H1 (cell line): Measurements from ENCODE around the gene CMBL. TPM values are rescaled to one million over a fixed set of nuclear protein-coding genes. Genes with fewer than 3 reads are reported as not detected.

Source experiments
- CTCF ChIA-PET: fragments of 300-600 bp; sonication (Branson Sonifier 250); formaldehyde crosslinking; loops from one replicate; lab custom pipeline; 2021; ENCODE audit not compliant: partially characterized antibody; lab: Charles Lee
- POLR2A ChIA-PET: fragments of 300-600 bp; sonication (Branson Sonifier 250); formaldehyde crosslinking; loops from one replicate; lab custom pipeline; 2021; ENCODE audit warnings: inconsistent platforms; ENCODE audit not compliant: partially characterized antibody; lab: Charles Lee
- DNase-seq, 2 experiments: peaks; one replicate each; pipeline versions ENCODE4 v3.0.0 to v3.0.0-alpha.2; 2010 to 2022; ENCODE audit warnings: low spot score in 2 of 2, low read depth in 1 of 2, mixed read lengths in 1 of 2
- FAIRE-seq: peaks from 2 replicates; lab custom pipeline; 2011; peaks lifted over from hg19 to GRCh38; lab: Jason Lieb, UNC
- H2AFZ ChIP-seq: 2 replicates; pipeline ENCODE4 v1.8.1; 2012; ENCODE audit warnings: low read length, inconsistent platforms
- H2AK5ac ChIP-seq: 2 replicates; pipeline ENCODE4 v1.6.1; 2013; ENCODE audit warnings: low read depth, low read length
- H2BK120ac ChIP-seq: replicated peaks from 2 replicates; pipeline ENCODE3; 2013; ENCODE audit warnings: low read depth, low read length, inconsistent platforms
- H2BK12ac ChIP-seq: 2 replicates; pipeline ENCODE4 v1.6.1; 2013; ENCODE audit warnings: low read depth, low read length
- H2BK15ac ChIP-seq: 2 replicates; pipeline ENCODE4 v1.6.1; 2013; ENCODE audit warnings: low read length
- H2BK20ac ChIP-seq: 2 replicates; pipeline ENCODE4 v1.6.1; 2013; ENCODE audit warnings: low read length
- H2BK5ac ChIP-seq: 2 replicates; pipeline ENCODE4 v1.6.1; 2013; ENCODE audit warnings: low read depth, low read length
- H3K14ac ChIP-seq: 2 replicates; pipeline ENCODE4 v1.6.1; 2013; ENCODE audit warnings: inconsistent platforms; ENCODE audit not compliant: insufficient read length
- H3K18ac ChIP-seq: 2 replicates; pipeline ENCODE4 v1.6.1; 2013; ENCODE audit warnings: low read length; ENCODE audit errors: extremely low read depth
- H3K23ac ChIP-seq: 2 replicates; pipeline ENCODE4 v1.6.1; 2013; ENCODE audit warnings: inconsistent platforms; ENCODE audit not compliant: insufficient read length
- H3K23me2 ChIP-seq: 2 replicates; pipeline ENCODE4 v1.6.1; 2013; ENCODE audit warnings: low read depth, low read length
- H3K27ac ChIP-seq: 2 replicates; pipeline ENCODE4 v1.6.1; 2011; ENCODE audit warnings: low read depth, low read length, inconsistent platforms
- H3K27me3 ChIP-seq, 4 experiments: replicated peaks in 1 of 4; 1 replicate in 1 of 4; 2 replicates in 3 of 4; pipeline versions ENCODE4 v1.6.1 to v1.8.1; 2011 to 2013; ENCODE audit warnings: low read length in 3 of 4, mild to moderate bottlenecking in 3 of 4, inconsistent platforms in 2 of 4, mixed read lengths in 2 of 4, moderate library complexity in 1 of 4; ENCODE audit not compliant: control insufficient read depth in 3 of 4, insufficient read depth in 3 of 4; ENCODE audit errors: extremely low read depth in 1 of 4
- H3K36me3 ChIP-seq, 4 experiments: 2 replicates each; pipeline versions ENCODE4 v1.6.1 to v1.8.1; 2011 to 2013; ENCODE audit warnings: mild to moderate bottlenecking in 4 of 4, low read length in 3 of 4, moderate library complexity in 2 of 4, control low read depth in 1 of 4, inconsistent platforms in 1 of 4; ENCODE audit not compliant: insufficient read depth in 4 of 4, control insufficient read depth in 2 of 4
- H3K4ac ChIP-seq: replicated peaks from 2 replicates; pipeline ENCODE3; 2013; ENCODE audit warnings: low read length, low read depth, mixed read lengths, inconsistent platforms; ENCODE audit not compliant: insufficient read length
- H3K4me1 ChIP-seq, 4 experiments: replicated peaks in 1 of 4; 1 replicate in 1 of 4; 2 replicates in 3 of 4; pipeline versions ENCODE4 v1.6.1 to v1.8.1; 2011 to 2013; ENCODE audit warnings: low read length in 3 of 4, inconsistent platforms in 2 of 4, mixed read lengths in 1 of 4; ENCODE audit not compliant: insufficient read depth in 4 of 4, control insufficient read depth in 3 of 4
- H3K4me2 ChIP-seq, 2 experiments: 2 replicates each; pipeline versions ENCODE4 v1.6.1 to v1.8.1; 2011 to 2013; ENCODE audit warnings: low read depth in 2 of 2, low read length in 2 of 2, control low read depth in 1 of 2, inconsistent platforms in 1 of 2, mild to moderate bottlenecking in 1 of 2; ENCODE audit not compliant: insufficient read depth in 1 of 2
- H3K4me3 ChIP-seq, 4 experiments: fragments of 200-600, 300-600 bp in 1 of 4; sonication (generic), shearing (Covaris generic), sonication (Bioruptor Twin) in 1 of 4; 2 replicates each; pipeline versions ENCODE4 v1.5.1 to v1.8.1; 2011 to 2016; ENCODE audit warnings: low read length in 4 of 4, low read depth in 3 of 4, control low read depth in 2 of 4, inconsistent platforms in 2 of 4, mild to moderate bottlenecking in 2 of 4, mixed read lengths in 1 of 4, moderate library complexity in 1 of 4; ENCODE audit not compliant: insufficient read depth in 2 of 4; ENCODE audit errors: extremely low read depth in 1 of 4
- H3K56ac ChIP-seq: replicated peaks from 2 replicates; pipeline ENCODE3; 2013; ENCODE audit warnings: low read depth, mild to moderate bottlenecking, mixed read lengths, low read length, inconsistent platforms; ENCODE audit not compliant: insufficient read length
- H3K79me1 ChIP-seq: 2 replicates; pipeline ENCODE4 v1.6.1; 2013; ENCODE audit warnings: low read depth, low read length, control low read depth
- H3K79me2 ChIP-seq, 2 experiments: 2 replicates each; pipeline versions ENCODE4 v1.6.1 to v1.8.1; 2012 to 2013; ENCODE audit warnings: low read length in 2 of 2, mild to moderate bottlenecking in 2 of 2, inconsistent platforms in 1 of 2; ENCODE audit not compliant: insufficient read depth in 2 of 2, control insufficient read depth in 1 of 2
- H3K9ac ChIP-seq, 4 experiments: replicated peaks in 1 of 4; 1 replicate in 1 of 4; 2 replicates in 3 of 4; pipeline versions ENCODE4 v1.6.1 to v1.8.1; 2011 to 2013; ENCODE audit warnings: low read depth in 3 of 4, low read length in 3 of 4, control low read depth in 2 of 4, mild to moderate bottlenecking in 2 of 4, moderate library complexity in 2 of 4, inconsistent platforms in 1 of 4; ENCODE audit errors: extremely low read depth in 1 of 4
- H3K9me3 ChIP-seq, 2 experiments: 2 replicates each; pipeline versions ENCODE4 v1.6.1 to v1.8.1; 2012 to 2013; ENCODE audit warnings: mild to moderate bottlenecking in 2 of 2, moderate library complexity in 2 of 2, control low read depth in 1 of 2, inconsistent platforms in 1 of 2, low read depth in 1 of 2, low read length in 1 of 2, mixed read lengths in 1 of 2; ENCODE audit not compliant: insufficient read depth in 2 of 2
- H4K20me1 ChIP-seq, 2 experiments: replicated peaks in 1 of 2; 2 replicates each; pipeline versions ENCODE3 to v1.8.1; 2011 to 2013; ENCODE audit warnings: inconsistent platforms in 2 of 2, low read length in 2 of 2, mild to moderate bottlenecking in 1 of 2; ENCODE audit not compliant: insufficient read depth in 2 of 2, control insufficient read depth in 1 of 2
- H4K5ac ChIP-seq: 2 replicates; pipeline ENCODE4 v1.6.1; 2013; ENCODE audit warnings: low read length, low read depth, mixed read lengths, inconsistent platforms; ENCODE audit not compliant: insufficient read length
- H4K8ac ChIP-seq: 2 replicates; pipeline ENCODE4 v1.8.0; 2013; ENCODE audit warnings: mild to moderate bottlenecking, moderate library complexity, low read length, inconsistent platforms; ENCODE audit not compliant: insufficient read depth; ENCODE audit errors: extremely low read depth
- H4K91ac ChIP-seq: replicated peaks from 2 replicates; pipeline ENCODE3; 2013; ENCODE audit warnings: low read length, mixed read lengths, inconsistent platforms; ENCODE audit not compliant: insufficient read length
- GABPA ChIP-seq: IDR thresholded peaks from 2 replicates; pipeline ENCODE4 v1.6.1; 2011; ENCODE audit warnings: mild to moderate bottlenecking, low read length, moderate library complexity, borderline replicate concordance; ENCODE audit not compliant: insufficient read depth
- JUND ChIP-seq: IDR thresholded peaks from 2 replicates; pipeline ENCODE4 v1.6.1; 2011; ENCODE audit warnings: mild to moderate bottlenecking, improper control_type of control experiment, low read length
- SAP30 ChIP-seq: fragments of 300-600 bp; sonication (generic); IDR thresholded peaks from 2 replicates; pipeline ENCODE4 v1.7.1; 2012; ENCODE audit warnings: low read length, moderate library complexity, mild to moderate bottlenecking, inconsistent platforms; ENCODE audit not compliant: insufficient read depth, insufficient replicate concordance
- WGBS, 2 experiments: shearing (Covaris generic) in 1 of 2; methylation state at CpG; one replicate each; pipeline versions ENCODE4 v1.1.6 to v1.1.7; 2013 to 2015; ENCODE audit warnings: low lambda C conversion rate in 2 of 2, mixed read lengths in 2 of 2, inconsistent platforms in 1 of 2, low coverage in 1 of 2, missing lambda C conversion rate in 1 of 2; ENCODE audit not compliant: insufficient replicate concordance in 2 of 2, insufficient coverage in 1 of 2, insufficient read length in 1 of 2; ENCODE audit errors: extremely low coverage in 1 of 2, missing lambda C conversion rate in 1 of 2; 5-methylcytosine and 5-hydroxymethylcytosine counted together
- polyA plus RNA-seq, 7 experiments: library from polyadenylated mRNA; depleted of rRNA in 3 of 7; stranded (reverse) in 5 of 7; unstranded in 2 of 7; fragments of >200 nt in 5 of 7; fragments of 200-250 nt in 2 of 7; gene quantifications; 1 replicate in 5 of 7; 2 replicates in 1 of 7; 4 replicates in 1 of 7; pipeline versions ENCODE4 v1.2.1 to v1.2.3, GENCODE V29; 2011 to 2013; ENCODE audit warnings: missing spikeins in 2 of 7, mixed read lengths in 2 of 7
- small RNA-seq: library from polyadenylated mRNA; stranded (forward); fragments of <200 nt; extraction: miRNeasy Mini kit (QIAGEN cat#:217004); gene quantifications from one replicate; pipeline ENCODE3, GENCODE V24; 2013; ENCODE audit not compliant: insufficient read depth
- total RNA-seq: library from RNA; stranded (reverse); fragmentation: NEBNext Ultra II Directional; extraction: Animal tissue kit (Norgen Biotek cat#: 25700); gene quantifications from 2 replicates; pipeline ENCODE4 v1.2.1, GENCODE V29; 2021

Gene CMBL
- total and polyA plus RNA-seq, 2 of the 8 experiments (the other 6 are each of a cell fraction or from before 2014, with no cell fraction given) = 27.9 to 32.1 TPM

GRCh38 chr5:10228288-10228687, 79.4 kb downstream of the CMBL start:
- POLR2A ChIA-PET = no interaction called here
- Histone ChIP-seq H3K79me2 (no peaks in the 10 kb centered on the region), H4K20me1 (no peaks in the 10 kb centered on the region), H2BK12ac (no peak overlapping the region), H2BK120ac (no peak overlapping the region), H3K23me2 (no peaks in the 10 kb centered on the region), H3K56ac (no peak overlapping the region), H3K27ac (no peak overlapping the region), H3K14ac (no peak overlapping the region), H3K4ac (no peak overlapping the region), H3K79me1 (no peaks in the 10 kb centered on the region), H3K9me3 (no peaks in the 10 kb centered on the region; a peak in 1 of 4 replicates), H3K36me3 (peaks cover 0 to 2% (median 0%) of the 10 kb centered on the region in 4 experiments; a peak in 2 of 8 replicates), H3K4me2 (no peak overlapping the region), H3K4me3 (no peak overlapping the region), H3K27me3 (no peaks in the 10 kb centered on the region), H4K5ac (no peak overlapping the region), H3K9ac (no peak overlapping the region), H2BK20ac (no peak overlapping the region), H3K23ac (no peak overlapping the region), H2BK15ac (no peak overlapping the region), H2AFZ (no peak overlapping the region), H2BK5ac (no peak overlapping the region), H2AK5ac (no peak overlapping the region), H3K4me1 (no peaks in the 10 kb centered on the region), H3K18ac (no peak overlapping the region), H4K91ac (no peak overlapping the region), H4K8ac (no peak overlapping the region)
- FAIRE-seq (no peak), DNase-seq (no peak)
- TF ChIP-seq JUND (no peak), SAP30 (no peak), GABPA (no peak)
- CTCF ChIA-PET = interaction anchor here (0.7 kb wide), 1 partner anchor 390 kb away, joined by 4 read pairs; no protein-coding TSS in a partner anchor
- 80% methylated on average over 1 of the region's 1 CpG; no CpG with 5 or more reads in 1 of the 2 experiments for WGBS, 2 experiments

Small RNA genes lying within 50 kb of the gene (small RNA-seq; reads per million reads assigned to genes)
- not detected for gene RF00019

Other genes starting within 250 kb of the CMBL start
- gene ATPSCKMT, start 58.0 kb downstream of the CMBL start, total RNA-seq = 14.2 and 15.2 TPM in 2 replicates
- gene ATPSCKMT, start 58.0 kb downstream of the CMBL start, polyA plus RNA-seq (2011; rRNA removed) = 6.2 and 7.5 TPM in 2 replicates
- 509 and 549 TPM in 2 replicates for gene CCT5, start 57.6 kb downstream of the CMBL start, total RNA-seq
- 289 and 425 TPM in 2 replicates for gene CCT5, start 57.6 kb downstream of the CMBL start, polyA plus RNA-seq (2011; rRNA removed)
- 109 and 118 TPM in 2 replicates for gene MARCHF6, start 45.8 kb upstream of the CMBL start, total RNA-seq
- 74.1 and 93.1 TPM in 2 replicates for gene MARCHF6, start 45.8 kb upstream of the CMBL start, polyA plus RNA-seq (2011; rRNA removed)
- gene ROPN1L, start 134.0 kb upstream of the CMBL start, total RNA-seq = 0.38 and 0.73 TPM in 2 replicates
- 0.24 and 0.28 TPM in 2 replicates for gene ROPN1L, start 134.0 kb upstream of the CMBL start, polyA plus RNA-seq (2011; rRNA removed)